Aorta (tissue), 5 donors: ENCODE data around the gene GTF2H4. TPM values are rescaled to one million over a fixed set of nuclear protein-coding genes. Genes with fewer than 3 reads are reported as not detected.
"Not testable (repeated sequence)": the region's sequence is repeated elsewhere in the genome, so short reads cannot be mapped to it uniquely, and the experiment has no call there.

Source experiments
- ATAC-seq: fragments of 200-7000 bp; cut with Tn5 transposase; one replicate; pipeline ENCODE4 v1.9.1; 2022; ENCODE audit warnings: moderate library complexity; ENCODE audit not compliant: low FRiP score
- DNase-seq, 2 donors: peaks; one replicate each; pipeline ENCODE4 v3.0.0-alpha.2; 2020
- H3K27ac ChIP-seq, 2 donors: one replicate each; pipeline ENCODE4 v1.5.1; 2013; ENCODE audit warnings: low read length in 2 of 2, mild to moderate bottlenecking in 2 of 2, moderate library complexity in 2 of 2, control low read depth in 1 of 2, inconsistent platforms in 1 of 2, low read depth in 1 of 2
- H3K27me3 ChIP-seq, 2 donors: one replicate each; pipeline ENCODE4 v1.6.1; 2013; ENCODE audit warnings: control low read depth in 1 of 2, low read length in 1 of 2, mild to moderate bottlenecking in 1 of 2, moderate library complexity in 1 of 2; ENCODE audit not compliant: insufficient read depth in 2 of 2, control insufficient read depth in 1 of 2
- H3K36me3 ChIP-seq, 2 donors: one replicate each; pipeline ENCODE4 v1.6.1; 2013; ENCODE audit warnings: control low read depth in 1 of 2, low read length in 1 of 2, mild to moderate bottlenecking in 1 of 2; ENCODE audit not compliant: insufficient read depth in 2 of 2, control insufficient read depth in 1 of 2
- H3K4me1 ChIP-seq, 2 donors: one replicate each; pipeline ENCODE4 v1.6.1; 2013; ENCODE audit warnings: low read length in 2 of 2, control low read depth in 1 of 2, mild to moderate bottlenecking in 1 of 2, moderate library complexity in 1 of 2; ENCODE audit not compliant: insufficient read depth in 2 of 2, control insufficient read depth in 1 of 2
- H3K4me3 ChIP-seq, 2 donors: one replicate each; pipeline ENCODE4 v1.5.1; 2013; ENCODE audit warnings: low read length in 2 of 2, control low read depth in 1 of 2, mild to moderate bottlenecking in 1 of 2
- H3K9me3 ChIP-seq: one replicate; pipeline ENCODE4 v1.6.1; 2013; ENCODE audit warnings: mild to moderate bottlenecking, low read length; ENCODE audit not compliant: control insufficient read depth
- WGBS, 2 donors: extraction: QIAGEN DNeasy Blood & Tissue Kit; methylation state at CpG; one replicate each; pipeline ENCODE4 v1.1.7; 2013; 5-methylcytosine and 5-hydroxymethylcytosine counted together
- intact Hi-C, 2 donors: fragments of 100-400 bp; cut with DNase I; formaldehyde crosslinking; loops; one replicate each; pipeline versions ENCODE4 v1.14.2 to v1.15.0; 2022
- polyA plus RNA-seq, 2 donors: library from polyadenylated mRNA; stranded (reverse); fragments of 200-250 nt; gene quantifications; one replicate each; pipeline ENCODE4 v1.2.3, GENCODE V29; 2013
- total RNA-seq, 2 donors: library from RNA; stranded (reverse); fragmentation: NEBNext Ultra II Directional; extraction: Animal tissue kit (Norgen Biotek cat#: 25700); gene quantifications; one replicate each; pipeline ENCODE4 v1.2.1, GENCODE V29; 2021
- donor health status: healthy with polysubstance abuse.
- donor health status: Bipolar disorder and iron deficiency.
- donor health status: DM: no; HTN: no; CAD: no.
- donor health status: DM: no; HTN: no; CAD: no.
- donor health status: DM: yes; HTN: yes; CAD: no.

Gene GTF2H4
- total and polyA plus RNA-seq, 4 donors: 3.9 to 88.2 (median 34.1) TPM

DNA sequence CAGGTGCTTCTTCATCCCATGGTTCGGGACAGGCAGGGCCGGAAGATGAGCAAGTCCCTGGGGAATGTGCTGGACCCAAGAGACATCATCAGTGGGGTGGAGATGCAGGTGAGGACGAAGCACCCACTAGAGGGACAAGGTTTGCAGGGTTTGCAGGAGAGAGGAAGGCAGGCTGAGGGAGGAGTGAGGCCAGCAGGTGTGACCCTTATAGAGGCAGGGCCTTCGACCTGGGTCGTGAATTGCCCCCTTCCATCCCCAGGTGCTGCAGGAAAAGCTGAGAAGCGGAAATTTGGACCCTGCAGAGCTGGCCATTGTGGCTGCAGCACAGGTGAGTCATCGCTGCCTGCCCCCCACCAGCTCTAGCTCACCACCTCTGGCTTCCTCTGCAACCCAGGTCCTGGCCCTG, 14.4 kb downstream of the GTF2H4 start:
- H3K27ac ChIP-seq: no peak overlapping the region
- ATAC-seq: no peak
- WGBS, 2 donors: 89 to 90% methylated on average over 7 of the region's 7 CpGs
- H3K27me3 ChIP-seq: no peaks in the 10 kb centered on the region
- DNase-seq: no peak
- no peaks in the 10 kb centered on the region for H3K9me3 ChIP-seq
- peaks cover 2 to 5% of the 10 kb centered on the region in 2 donors for H3K36me3 ChIP-seq
- H3K4me3 ChIP-seq: no peak overlapping the region
- intact Hi-C loops: no loop called here
- no peaks in the 10 kb centered on the region for H3K4me1 ChIP-seq

DNA sequence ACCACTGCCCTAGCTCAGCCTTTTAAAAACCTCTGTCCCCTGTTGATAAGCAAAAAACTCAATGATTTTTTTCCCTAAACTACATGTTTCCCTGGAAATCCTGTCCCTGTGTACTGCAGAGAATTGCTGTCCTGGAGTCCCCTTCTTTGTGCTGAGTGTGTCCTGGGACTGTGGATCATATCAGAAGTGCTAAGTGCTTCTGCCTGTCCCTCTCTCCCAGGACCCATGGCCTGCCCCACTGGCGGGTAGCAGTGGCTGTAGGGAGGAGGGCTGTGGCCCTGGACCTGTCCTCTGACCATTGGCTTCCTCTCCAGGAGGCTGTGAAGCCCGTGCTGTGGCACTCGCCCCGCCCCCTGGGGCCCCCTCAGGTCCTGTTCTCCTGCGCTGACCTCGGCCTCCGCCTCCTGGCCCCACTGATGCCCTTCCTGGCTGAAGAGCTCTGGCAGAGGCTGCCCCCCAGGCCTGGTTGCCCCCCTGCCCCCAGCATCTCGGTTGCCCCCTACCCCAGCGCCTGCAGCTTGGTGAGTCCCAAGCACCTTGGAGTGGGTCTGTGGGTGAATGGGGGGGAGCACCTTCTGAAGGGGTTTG, 16.1 kb downstream of the GTF2H4 start:
- WGBS, 2 donors: 84 to 87% methylated on average over 9 of the region's 9 CpGs
- DNase-seq, H3K27me3 ChIP-seq, H3K9me3 ChIP-seq, H3K4me1 ChIP-seq, H3K36me3 ChIP-seq, H3K4me3 ChIP-seq, ATAC-seq, intact Hi-C loops, H3K27ac ChIP-seq: not testable (repeated sequence)

DNA sequence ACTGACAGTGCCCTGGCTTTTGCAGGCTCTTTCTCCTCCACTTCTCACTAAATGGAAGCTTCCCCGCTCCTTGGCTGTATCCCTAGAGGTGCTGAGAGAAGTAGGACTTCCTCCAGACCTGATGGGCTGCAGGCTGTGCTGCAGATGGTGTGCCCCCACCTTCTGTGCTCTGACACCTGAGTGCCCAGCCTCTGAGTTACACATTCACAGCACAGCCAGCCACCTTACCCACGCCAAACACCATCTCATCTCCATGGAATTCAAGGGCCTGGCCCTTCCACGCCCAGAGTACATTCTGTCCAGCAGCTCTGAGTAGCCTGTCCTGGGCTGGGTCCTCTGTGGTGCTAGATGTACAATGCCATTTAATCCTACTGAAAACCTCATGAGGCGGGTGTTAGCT, 18.6 kb downstream of the GTF2H4 start:
- H3K36me3 ChIP-seq: no peaks in the 10 kb centered on the region
- intact Hi-C loops: no loop called here
- H3K9me3 ChIP-seq: peaks cover 2% of the 10 kb centered on the region
- H3K4me1 ChIP-seq: no peaks in the 10 kb centered on the region
- WGBS, 2 donors: 71 to 76% methylated on average over 4 of the region's 4 CpGs
- DNase-seq (no peak), ATAC-seq (no peak)
- H3K27me3 ChIP-seq: no peaks in the 10 kb centered on the region
- peak overlapping the region in 1 of 2 donors; percentile 8 for H3K27ac ChIP-seq
- no peak overlapping the region for H3K4me3 ChIP-seq

DNA sequence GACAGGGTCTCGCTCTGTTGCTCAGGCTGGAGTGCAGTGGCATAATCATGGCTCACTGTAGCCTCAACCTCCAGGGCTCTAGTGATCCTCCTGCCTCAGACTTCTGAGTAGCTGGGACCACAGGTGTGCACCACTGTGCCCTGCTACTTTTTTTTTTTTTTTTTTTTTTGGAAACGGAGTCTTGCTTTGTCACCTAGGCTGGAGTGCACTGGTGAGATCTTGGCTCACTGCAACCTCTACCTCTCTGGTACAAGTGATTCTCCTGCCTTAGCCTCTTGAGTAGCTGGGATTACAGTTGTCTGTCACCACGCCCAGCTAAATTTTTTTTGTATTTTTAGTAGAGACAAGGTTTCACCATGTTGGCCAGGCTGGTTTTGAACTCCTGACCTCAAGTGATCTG, 19.1 kb downstream of the GTF2H4 start:
- H3K9me3 ChIP-seq, ATAC-seq, H3K27ac ChIP-seq, H3K36me3 ChIP-seq, H3K4me1 ChIP-seq, H3K27me3 ChIP-seq, H3K4me3 ChIP-seq, intact Hi-C loops, DNase-seq: not testable (repeated sequence)
- 95 to 98% methylated on average over 3 of the region's 3 CpGs for WGBS, 2 donors

DNA sequence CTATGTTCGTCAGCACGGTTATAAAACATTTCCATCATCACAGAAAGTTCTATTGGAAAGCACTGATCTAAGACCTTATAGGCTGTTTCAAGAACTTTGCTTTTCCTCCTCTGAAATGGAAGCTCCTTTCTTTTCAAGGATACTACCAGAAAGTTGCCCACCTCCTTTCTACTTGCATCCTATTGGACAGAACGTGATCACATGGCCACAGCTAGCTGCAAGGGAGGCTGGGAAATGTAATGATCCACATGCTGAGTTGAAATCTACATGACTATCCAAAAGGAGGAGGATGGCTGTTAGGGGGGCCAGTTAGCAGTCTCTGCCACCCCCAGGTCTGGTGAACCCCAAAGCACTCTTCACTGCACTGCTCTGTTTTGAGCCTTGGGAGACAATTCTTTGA, 20.7 kb downstream of the GTF2H4 start:
- Histone ChIP-seq H3K27me3 (no peaks in the 10 kb centered on the region), H3K4me1 (no peaks in the 10 kb centered on the region), H3K27ac (no peak overlapping the region), H3K9me3 (peaks cover 2% of the 10 kb centered on the region), H3K36me3 (no peaks in the 10 kb centered on the region), H3K4me3 (no peak overlapping the region)
- no peak for DNase-seq
- ATAC-seq: no peak
- intact Hi-C loops: no loop called here
- WGBS, 2 donors: 99 to 100% methylated on average over 3 of the region's 3 CpGs

DNA sequence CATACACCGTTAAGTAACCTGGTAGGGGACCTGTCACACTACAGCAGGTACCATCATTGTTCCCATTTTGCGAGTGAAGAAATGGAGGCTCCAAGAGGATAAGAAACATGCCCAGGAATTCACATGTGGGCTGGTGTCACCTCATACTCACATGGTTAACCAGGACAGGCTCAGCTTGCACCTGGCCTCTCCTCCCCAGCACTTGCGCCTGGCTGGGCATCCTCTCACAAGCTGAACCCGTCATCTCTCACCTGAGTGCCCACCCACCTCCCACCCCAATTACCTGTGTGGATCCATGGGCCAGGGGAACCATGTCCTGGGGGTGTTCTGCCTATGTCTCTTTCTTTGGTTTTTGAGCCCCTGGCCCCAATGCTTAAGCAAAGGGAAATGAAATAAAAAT, 22.5 kb downstream of the GTF2H4 start:
- ATAC-seq (no peak), DNase-seq (no peak)
- no peaks in the 10 kb centered on the region for H3K4me1 ChIP-seq
- 89 to 92% methylated on average over 4 of the region's 4 CpGs for WGBS, 2 donors
- no peaks in the 10 kb centered on the region for H3K27me3 ChIP-seq
- no peak overlapping the region for H3K4me3 ChIP-seq
- no peaks in the 10 kb centered on the region for H3K36me3 ChIP-seq
- H3K9me3 ChIP-seq: peaks cover 2% of the 10 kb centered on the region
- H3K27ac ChIP-seq: no peak overlapping the region
- intact Hi-C loops: no loop called here

DNA sequence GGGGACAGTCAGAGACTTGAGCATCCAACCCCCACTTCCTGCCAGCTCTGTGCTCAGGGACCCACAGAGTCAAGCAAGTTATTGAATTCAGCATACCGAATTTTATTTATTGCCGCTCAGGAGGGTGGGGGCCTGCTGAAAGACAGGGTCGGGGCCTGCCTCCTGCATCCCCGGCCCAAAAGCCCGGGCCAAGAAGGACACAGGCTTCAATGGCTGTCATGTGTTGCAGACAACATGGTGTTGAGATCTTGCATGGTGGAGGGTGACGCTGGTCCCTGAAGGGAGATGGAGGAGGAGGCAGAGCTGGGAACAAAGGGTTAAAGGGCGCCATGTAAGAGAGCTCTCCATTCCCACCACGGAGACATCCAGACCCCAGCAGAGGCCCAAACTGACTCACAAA, 23.3 kb downstream of the GTF2H4 start:
- H3K4me1 ChIP-seq: no peaks in the 10 kb centered on the region
- peaks cover 2% of the 10 kb centered on the region for H3K9me3 ChIP-seq
- H3K4me3 ChIP-seq: no peak overlapping the region
- H3K27ac ChIP-seq: no peak overlapping the region
- no peaks in the 10 kb centered on the region for H3K27me3 ChIP-seq
- no peaks in the 10 kb centered on the region for H3K36me3 ChIP-seq
- DNase-seq (no peak), ATAC-seq (no peak)
- intact Hi-C loops: no loop called here
- 60 to 62% methylated on average over 8 of the region's 8 CpGs for WGBS, 2 donors

DNA sequence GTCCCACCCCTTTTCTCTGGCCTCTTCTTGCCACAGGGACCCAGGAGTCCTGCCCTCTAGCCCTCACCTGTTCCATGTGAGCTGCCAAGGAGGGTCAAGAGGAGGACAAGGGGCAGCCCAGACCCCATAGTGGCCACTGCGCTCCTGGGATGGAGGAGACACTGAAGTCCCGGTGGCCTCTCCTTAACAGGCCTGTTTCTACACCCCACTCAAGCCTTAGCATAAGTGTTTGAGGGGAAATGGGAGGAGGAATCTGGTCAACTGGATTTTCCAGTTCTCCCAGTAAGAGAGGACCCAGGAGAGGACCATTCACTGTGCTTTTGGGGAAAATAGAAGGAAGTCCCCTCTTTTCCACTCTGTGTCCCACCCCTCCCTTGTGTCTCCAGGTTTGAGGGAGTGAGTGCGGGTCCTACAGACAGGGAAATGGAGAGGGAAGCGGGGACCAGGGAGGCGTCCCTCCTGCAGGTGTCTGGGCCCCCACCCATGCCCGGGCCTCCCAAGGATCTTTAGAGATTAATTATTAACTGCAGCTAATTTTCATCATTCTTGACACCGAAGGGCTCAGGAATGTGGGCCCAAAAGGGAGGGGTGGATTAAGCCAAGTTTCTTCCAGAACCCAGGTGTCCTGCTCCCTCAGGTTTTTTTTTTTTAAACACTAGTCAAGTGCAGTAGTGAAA, 24.1 kb downstream of the GTF2H4 start, which contains the start of gene SFTA2:
Gene SFTA2, minus strand, starts transcription at position 202 of the 677 bp plus-strand sequence. Its CDS starts 74 bp downstream, at position 128.
- 88 to 89% methylated on average over 7 of the region's 7 CpGs for WGBS, 2 donors
- intact Hi-C loops: no loop called here
- Histone ChIP-seq H3K36me3 (no peaks in the 10 kb centered on the region), H3K27ac (no peak within 1 kb of the TSS), H3K4me3 (no peak within 1 kb of the TSS), H3K27me3 (no peaks in the 10 kb centered on the region), H3K9me3 (peaks cover 2% of the 10 kb centered on the region), H3K4me1 (no peaks in the 10 kb centered on the region)
- DNase-seq (no peak), ATAC-seq (no peak)

DNA sequence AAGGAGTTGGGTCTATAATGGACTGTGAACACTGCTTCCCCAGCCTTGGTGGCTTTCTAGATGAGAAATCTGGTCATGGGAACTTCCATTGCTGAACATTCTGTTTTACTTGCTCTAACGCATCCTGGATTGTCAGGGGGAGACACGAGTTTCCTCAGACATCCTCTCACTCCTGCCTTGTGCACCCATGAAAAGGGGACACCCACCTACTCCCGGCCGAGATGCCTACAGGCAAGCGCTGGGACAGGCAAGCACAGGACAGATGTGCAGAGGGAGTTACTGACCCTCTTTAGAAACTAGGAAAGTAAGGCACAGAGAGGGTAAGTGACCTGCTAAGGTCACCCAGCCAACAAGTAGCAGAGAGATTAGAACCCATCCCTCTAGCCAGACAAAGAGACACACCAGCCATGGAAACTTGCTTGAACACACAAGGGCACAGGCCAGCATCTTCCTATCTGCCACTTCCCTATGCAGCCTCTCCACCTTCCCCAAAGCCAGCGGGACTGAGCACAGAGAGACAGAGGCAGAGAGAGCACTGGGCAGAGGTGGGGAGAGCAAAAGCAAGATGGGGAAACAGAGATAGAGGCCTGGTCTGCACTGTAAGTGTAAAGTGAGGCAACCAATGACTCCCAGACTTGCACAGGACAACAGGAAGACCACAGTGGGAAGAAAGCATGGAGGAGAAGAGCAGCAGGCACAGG, 24.8 kb downstream of the GTF2H4 start:
- intact Hi-C loops: no loop called here
- 75 to 78% methylated on average over 6 of the region's 6 CpGs for WGBS, 2 donors
- Histone ChIP-seq H3K4me1 (no peaks in the 10 kb centered on the region), H3K9me3 (peaks cover 2% of the 10 kb centered on the region), H3K36me3 (no peaks in the 10 kb centered on the region), H3K27me3 (no peaks in the 10 kb centered on the region), H3K27ac (no peak overlapping the region), H3K4me3 (no peak overlapping the region)
- DNase-seq: no peak
- no peak for ATAC-seq
